GM12878 (cell line): ENCODE results near the gene NOVA1. TPM values are rescaled to one million over a fixed set of nuclear protein-coding genes. Genes with fewer than 3 reads are reported as not detected.

ENCODE experiments used
- ATAC-seq: fragments of 200-7000 bp; cut with Tn5 transposase; 3 replicates; pipeline ENCODE4 v1.9.1; 2020; ENCODE audit warnings: mild to moderate bottlenecking, moderate library complexity
- BruUV-seq: library from RNA; stranded (reverse); fragments of 400-500 nt; replicated peaks from 2 replicates; lab custom pipeline; 2021; lab: Mats Ljungman, UMichigan
- CTCF ChIA-PET: fragments of 300-600 bp; sonication (Branson Sonifier 250); formaldehyde crosslinking; extraction: SDS; loops from one replicate; lab custom pipeline; 2021; ENCODE audit warnings: inconsistent platforms; lab: Yijun Ruan, JAX
- POLR2A ChIA-PET: fragments of 350-600 bp; formaldehyde crosslinking; extraction: SDS; loops from one replicate; lab custom pipeline; 2021; ENCODE audit warnings: inconsistent platforms; lab: Charles Lee
- RAD21 ChIA-PET: fragments of 300-600 bp; sonication (Branson Sonifier 250); formaldehyde crosslinking; loops from one replicate; lab custom pipeline; 2023; ENCODE audit warnings: antibody characterized with exemption; ENCODE audit not compliant: unreplicated experiment; lab: Charles Lee
- SMC1A ChIA-PET: fragments of 300-600 bp; sonication (Branson Sonifier 250); formaldehyde crosslinking; loops from one replicate; lab custom pipeline; 2023; ENCODE audit not compliant: unreplicated experiment, uncharacterized antibody; lab: Charles Lee
- DNase-seq: peaks from one replicate; pipeline ENCODE4 v3.0.0-alpha.2; 2011; ENCODE audit warnings: low read depth, low spot score
- FAIRE-seq: peaks from 3 replicates; lab custom pipeline; 2011; peaks lifted over from hg19 to GRCh38; lab: Jason Lieb, UNC
- H2AFZ ChIP-seq: 2 replicates; pipeline ENCODE4 v1.6.0; 2011; ENCODE audit warnings: low read depth, low read length, control low read depth; ENCODE audit not compliant: control insufficient read depth
- H3K27ac ChIP-seq: 2 replicates; pipeline ENCODE4 v1.5.1; 2011; ENCODE audit warnings: control low read depth; ENCODE audit not compliant: control insufficient read depth, insufficient read depth
- H3K27me3 ChIP-seq, 2 experiments: replicated peaks in 1 of 2; 2 replicates each; pipeline versions ENCODE4 v1.6.0 to v1.6.1; 2011; ENCODE audit warnings: low read length in 1 of 2; ENCODE audit not compliant: control insufficient read depth in 2 of 2, insufficient read depth in 2 of 2
- H3K36me3 ChIP-seq, 2 experiments: 2 replicates each; pipeline ENCODE4 v1.5.1; 2011; ENCODE audit warnings: low read length in 1 of 2; ENCODE audit not compliant: control insufficient read depth in 2 of 2, insufficient read depth in 2 of 2
- H3K4me1 ChIP-seq: 2 replicates; pipeline ENCODE4 v1.6.1; 2011; ENCODE audit warnings: mild to moderate bottlenecking, low read length, moderate library complexity, mixed read lengths; ENCODE audit not compliant: control insufficient read depth, insufficient read depth
- H3K4me2 ChIP-seq: 2 replicates; pipeline ENCODE4 v1.6.0; 2011; ENCODE audit warnings: control low read depth; ENCODE audit not compliant: control insufficient read depth, insufficient read depth
- H3K4me3 ChIP-seq: fragments of 200-600 bp; sonication (generic); 2 replicates; pipeline ENCODE4 v1.5.1; 2016
- H3K79me2 ChIP-seq: 2 replicates; pipeline ENCODE4 v1.6.0; 2011; ENCODE audit warnings: low read length; ENCODE audit not compliant: control insufficient read depth, insufficient read depth
- H3K9ac ChIP-seq: 2 replicates; pipeline ENCODE4 v1.8.0; 2011; ENCODE audit warnings: low read length, control low read depth, mixed read lengths; ENCODE audit not compliant: control insufficient read depth, insufficient read depth
- H3K9me3 ChIP-seq: replicated peaks from 3 replicates; pipeline ENCODE4 v1.5.1; 2011; ENCODE audit warnings: mild to moderate bottlenecking, low read length; ENCODE audit not compliant: control insufficient read depth, insufficient read depth
- H4K20me1 ChIP-seq: 2 replicates; pipeline ENCODE4 v1.6.0; 2011; ENCODE audit not compliant: control insufficient read depth, insufficient read depth
- CREB1 ChIP-seq: IDR thresholded peaks from 2 replicates; pipeline ENCODE4 v1.6.1; 2012; ENCODE audit warnings: low read depth, mild to moderate bottlenecking, inconsistent platforms
- HCFC1 ChIP-seq: fragments of 150-350 bp; IDR thresholded peaks from 2 replicates; pipeline ENCODE4 v1.6.1; 2014; ENCODE audit warnings: low read length
- JUNB ChIP-seq: IDR thresholded peaks from 2 replicates; pipeline ENCODE4 v1.6.1; 2016; ENCODE audit warnings: antibody characterized with exemption, mild to moderate bottlenecking
- JUND ChIP-seq: IDR thresholded peaks from 2 replicates; pipeline ENCODE4 v1.6.1; 2012; ENCODE audit warnings: low read depth, mild to moderate bottlenecking, low read length, improper control_type of control experiment, moderate library complexity
- NR2C1 ChIP-seq: fragments of 450-650 bp; IDR thresholded peaks from 2 replicates; pipeline ENCODE4 v1.6.1; 2017; ENCODE audit warnings: antibody characterized with exemption, mild to moderate bottlenecking, moderate library complexity
- POLR2A ChIP-seq: IDR thresholded peaks from 2 replicates; pipeline ENCODE4 v1.6.1; 2011; ENCODE audit warnings: low read depth, mild to moderate bottlenecking, low read length
- RAD51 ChIP-seq: fragments of 450-650 bp; IDR thresholded peaks from 2 replicates; pipeline ENCODE4 v1.6.1; 2016; ENCODE audit warnings: moderate library complexity, mild to moderate bottlenecking, inconsistent platforms
- RBBP5 ChIP-seq: fragments of 200-600 bp; sonication (generic); conservative IDR thresholded peaks from 2 replicates; pipeline ENCODE4 v1.6.1; 2016
- REST ChIP-seq: IDR thresholded peaks from 2 replicates; pipeline ENCODE4 v1.6.1; 2012; ENCODE audit warnings: mild to moderate bottlenecking, low read depth, low read length
- SIX5 ChIP-seq: IDR thresholded peaks from 2 replicates; pipeline ENCODE4 v1.6.1; 2011; ENCODE audit warnings: mild to moderate bottlenecking, low read depth, low read length, moderate library complexity; ENCODE audit not compliant: severe bottlenecking
- SPI1 ChIP-seq: IDR thresholded peaks from 2 replicates; pipeline ENCODE4 v1.6.1; 2011; ENCODE audit warnings: low read depth, mild to moderate bottlenecking, low read length, moderate library complexity, borderline replicate concordance; ENCODE audit not compliant: insufficient read depth
- SUPT20H ChIP-seq: IDR thresholded peaks from 2 replicates; pipeline ENCODE4 v1.6.1; 2011; ENCODE audit warnings: low read depth, mild to moderate bottlenecking, low read length, moderate library complexity, borderline replicate concordance; ENCODE audit not compliant: control insufficient read depth
- in situ Hi-C: fragments of 300-500 bp; cut with MboI; formaldehyde crosslinking; loops from 9 replicates; pipeline ENCODE4 v1.14.3; 2018; ENCODE audit warnings: mixed read lengths
- intact Hi-C: fragments of 100-400 bp; cut with micrococcal nuclease; formaldehyde crosslinking; loops from one replicate; pipeline ENCODE4 v1.14.2; 2022; ENCODE audit not compliant: unreplicated experiment
- polyA plus RNA-seq, 11 experiments: library from polyadenylated mRNA; depleted of rRNA in 4 of 11; unstranded in 6 of 11; stranded (reverse) in 5 of 11; fragments of >200 nt; fragmentation: Nextera tagmentation in 4 of 11; fragmentation: Illumina TruSeq in 1 of 11; extraction: Ambion mirVana in 4 of 11; extraction: Trizol in 1 of 11; gene quantifications; 1 replicate in 1 of 11; 2 replicates in 10 of 11; pipeline versions ENCODE4 v1.2.1 to v1.2.3, GENCODE V29; 2011 to 2016; ENCODE audit warnings: inconsistent platforms in 2 of 11, missing spikeins in 2 of 11, low read depth in 1 of 11
- total RNA-seq, 4 experiments: library from RNA; depleted of rRNA in 3 of 4; stranded (reverse); fragments of >200 nt in 3 of 4; fragmentation: Illumina TruSeq in 1 of 4; extraction: Trizol in 1 of 4; gene quantifications; 2 replicates each; pipeline versions ENCODE4 v1.2.1 to v1.2.3, GENCODE V29; 2013 to 2021

Gene NOVA1
- total and polyA plus RNA-seq, 10 of the 15 experiments (the other 5 are each of a cell fraction or from before 2014, with no cell fraction given), result 0.05 to 0.41 TPM; not detected in 8

- no peaks in the 10 kb centered on the region; the same call in 2 of the 3 replicates for H3K9me3 ChIP-seq
- ChIA-PET CTCF (no interaction called here), SMC1A (no interaction called here), POLR2A (no interaction called here), RAD21 (no interaction called here)
- H3K36me3 ChIP-seq, result no peaks in the 10 kb centered on the region
- no TSS peak for BruUV-seq
- in situ Hi-C loops (no loop called here), intact Hi-C loops (no loop called here)
- H3K4me1 ChIP-seq, result no peaks in the 10 kb centered on the region
- DNase-seq (no peak), ATAC-seq (no peak), FAIRE-seq (no peak)
- no peak overlapping the region for H3K4me3 ChIP-seq
- H3K27ac ChIP-seq, result no peak overlapping the region
- H3K4me2 ChIP-seq, result no peak overlapping the region
- H3K79me2 ChIP-seq, result no peaks in the 10 kb centered on the region
- TF ChIP-seq HCFC1 (no peak), REST (no peak), POLR2A (no peak), RBBP5 (no peak), JUND (no peak), RAD51 (no peak), SPI1 (no peak), CREB1 (no peak), JUNB (no peak), NR2C1 (no peak), SIX5 (no peak), SUPT20H (no peak)
- no peak overlapping the region for H2AFZ ChIP-seq
- no peaks in the 10 kb centered on the region for H4K20me1 ChIP-seq
- no peaks in the 10 kb centered on the region for H3K27me3 ChIP-seq
- H3K9ac ChIP-seq, result no peak overlapping the region
Measured at GRCh38 chr14:26611259-26611658, 13.4 kb upstream of the NOVA1 start.
